ENCODE results near the gene SH2D6.
A peak's percentile ranks its signal among the peaks of the same experiment; 100 is the strongest.

The SH2D6 gene

GRCh38 chr2:85440729-85441128, 22.2 kb downstream of the SH2D6 start:
- DNase-seq, result no peak

- no peak for DNase-seq
Observed at GRCh38 chr2:85441864-85442263, 23.4 kb downstream of the SH2D6 start.

GRCh38 chr2:85444629-85445172, 26.2 kb downstream of the SH2D6 start:
- peak; percentile 63 for DNase-seq

- DNase-seq, result peak; percentile 85
Observed at GRCh38 chr2:85445316-85446295, 27.1 kb downstream of the SH2D6 start.

- peak; percentile 22 for DNase-seq
Observed at GRCh38 chr2:85446296-85447221, 28.0 kb downstream of the SH2D6 start.

- DNase-seq, result no peak
Observed at GRCh38 chr2:85447222-85447585, 28.7 kb downstream of the SH2D6 start.

- no peak for DNase-seq
Observed at GRCh38 chr2:85448461-85449213, 30.1 kb downstream of the SH2D6 start.

- DNase-seq, result no peak
Observed at GRCh38 chr2:85449214-85449588, 30.7 kb downstream of the SH2D6 start.

- no peak for DNase-seq
Observed at GRCh38 chr2:85452237-85452636, 33.7 kb downstream of the SH2D6 start.

GRCh38 chr2:85453571-85453970, 35.1 kb downstream of the SH2D6 start:
- DNase-seq, result no peak

GRCh38 chr2:85455552-85456090, 37.1 kb downstream of the SH2D6 start:
- no peak for DNase-seq

- no peak for DNase-seq
Observed at GRCh38 chr2:85457043-85457442, 38.5 kb downstream of the SH2D6 start.

- DNase-seq, result no peak
Observed at GRCh38 chr2:85457877-85458316, 39.4 kb downstream of the SH2D6 start.

- DNase-seq, result no peak
Observed at GRCh38 chr2:85458601-85459563, 40.4 kb downstream of the SH2D6 start.

GRCh38 chr2:85459771-85460170, 41.3 kb downstream of the SH2D6 start:
- DNase-seq, result no peak

- DNase-seq, result no peak
Observed at GRCh38 chr2:85462322-85462721, 43.8 kb downstream of the SH2D6 start.

- no peak for DNase-seq
Observed at GRCh38 chr2:85468096-85468703, 49.7 kb downstream of the SH2D6 start.

GRCh38 chr2:85468704-85469349, 50.3 kb downstream of the SH2D6 start:
- DNase-seq, result peak; percentile 18

Measured in fibroblast of skin of back (primary cell).